DND-41 (cell line): ENCODE data around the gene RGMA.
A peak's percentile ranks its signal among the peaks of the same experiment; 100 is the strongest.

Source experiments
- ATAC-seq: fragments of 200-7000 bp; cut with Tn5 transposase; 3 replicates; pipeline ENCODE4 v1.9.1; 2021; ENCODE audit warnings: low read depth; ENCODE audit not compliant: insufficient read depth
- DNase-seq: peaks from one replicate; pipeline ENCODE4 v3.0.0-alpha.2; 2020
- H2AFZ ChIP-seq: 2 replicates; pipeline ENCODE4 v1.6.0; 2012; ENCODE audit warnings: low read depth, low read length
- H3K27ac ChIP-seq: 2 replicates; pipeline ENCODE4 v1.5.1; 2012; ENCODE audit warnings: low read length, inconsistent platforms
- H3K27me3 ChIP-seq: fragments of 200-600 bp; sonication (generic); 2 replicates; pipeline ENCODE4 v1.6.0; 2012; ENCODE audit warnings: low read length, mild to moderate bottlenecking, inconsistent platforms; ENCODE audit not compliant: insufficient read depth, poor library complexity
- H3K36me3 ChIP-seq: 2 replicates; pipeline ENCODE4 v1.5.1; 2012; ENCODE audit warnings: low read length, inconsistent platforms; ENCODE audit not compliant: insufficient read depth
- H3K4me1 ChIP-seq: 2 replicates; pipeline ENCODE4 v1.5.1; 2012; ENCODE audit warnings: mild to moderate bottlenecking, low read length; ENCODE audit not compliant: insufficient read depth
- H3K4me2 ChIP-seq: 2 replicates; pipeline ENCODE4 v1.6.0; 2012; ENCODE audit warnings: mild to moderate bottlenecking, moderate library complexity, low read length, inconsistent platforms; ENCODE audit not compliant: insufficient read depth
- H3K4me3 ChIP-seq, 2 experiments: fragments of 200-600 bp in 1 of 2; shearing (Covaris generic) in 1 of 2; 2 replicates each; pipeline ENCODE4 v1.5.1; 2012 to 2016; ENCODE audit warnings: inconsistent platforms in 2 of 2, low read length in 2 of 2, mild to moderate bottlenecking in 2 of 2, low read depth in 1 of 2, moderate library complexity in 1 of 2
- H3K79me2 ChIP-seq: 2 replicates; pipeline ENCODE4 v1.6.0; 2012; ENCODE audit warnings: low read length, inconsistent platforms; ENCODE audit not compliant: insufficient read depth
- H3K9ac ChIP-seq: 2 replicates; pipeline ENCODE4 v1.6.0; 2012; ENCODE audit warnings: low read depth, mild to moderate bottlenecking, inconsistent platforms, low read length, moderate library complexity
- H3K9me3 ChIP-seq: 2 replicates; pipeline ENCODE4 v1.5.1; 2012; ENCODE audit warnings: low read length, moderate library complexity, mild to moderate bottlenecking, inconsistent platforms; ENCODE audit not compliant: insufficient read depth, severe bottlenecking
- H4K20me1 ChIP-seq: 2 replicates; pipeline ENCODE4 v1.6.0; 2012; ENCODE audit warnings: low read length; ENCODE audit not compliant: insufficient read depth
- CTCF ChIP-seq: IDR thresholded peaks from 2 replicates; pipeline ENCODE4 v1.5.1; 2012; ENCODE audit warnings: borderline replicate concordance, low read length, moderate library complexity, mild to moderate bottlenecking; ENCODE audit not compliant: poor library complexity, severe bottlenecking; ENCODE audit errors: extremely low read depth
- EZH2 ChIP-seq: IDR thresholded peaks from 3 replicates; pipeline ENCODE4 v1.6.1; 2012; ENCODE audit warnings: borderline replicate concordance, low read depth, mild to moderate bottlenecking, moderate library complexity, low read length, inconsistent platforms; ENCODE audit not compliant: severe bottlenecking

RGMA gene

GRCh38 chr15:93060336-93061248, 28.4 kb downstream of the RGMA start:
- TF ChIP-seq EZH2 (no peak), CTCF (no peak)
- H3K27me3 ChIP-seq: no peaks in the 10 kb centered on the region
- H3K27ac ChIP-seq: peak overlapping the region; percentile 40
- ATAC-seq: no peak
- no peak overlapping the region for H3K4me3 ChIP-seq
- H3K36me3 ChIP-seq: peaks cover 22% of the 10 kb centered on the region
- H2AFZ ChIP-seq: no peak overlapping the region
- H3K4me2 ChIP-seq: peak overlapping the region; percentile 53
- peaks cover 3% of the 10 kb centered on the region; the same call in 1 of the 2 replicates for H4K20me1 ChIP-seq
- H3K4me1 ChIP-seq: peaks cover 13% of the 10 kb centered on the region
- DNase-seq: no peak
- H3K9ac ChIP-seq: no peak overlapping the region
- H3K79me2 ChIP-seq: peaks cover 24% of the 10 kb centered on the region; the same call in 1 of the 2 replicates
- no peaks in the 10 kb centered on the region for H3K9me3 ChIP-seq

GRCh38 chr15:93059442-93059841, 29.6 kb downstream of the RGMA start:
- Histone ChIP-seq H3K27ac (no peak overlapping the region), H3K9me3 (no peaks in the 10 kb centered on the region)
- no peak for ATAC-seq

GRCh38 chr15:93058904-93059427, 30.0 kb downstream of the RGMA start:
- TF ChIP-seq EZH2 (no peak), CTCF (no peak)
- Histone ChIP-seq H3K4me2 (no peak overlapping the region), H3K9me3 (no peaks in the 10 kb centered on the region), H3K79me2 (peaks cover 24% of the 10 kb centered on the region; the same call in 1 of the 2 replicates), H2AFZ (no peak overlapping the region), H3K27ac (no peak overlapping the region), H3K4me1 (peaks cover 13% of the 10 kb centered on the region), H3K27me3 (no peaks in the 10 kb centered on the region), H3K9ac (no peak overlapping the region), H4K20me1 (no peaks in the 10 kb centered on the region), H3K36me3 (peaks cover 22% of the 10 kb centered on the region), H3K4me3 (no peak overlapping the region)
- no peak for ATAC-seq
- no peak for DNase-seq

More at GRCh38 chr15:93059442-93059841, 29.6 kb downstream of the RGMA start:
- peaks cover 24% of the 10 kb centered on the region; the same call in 1 of the 2 replicates for H3K79me2 ChIP-seq
- no peak overlapping the region for H3K4me2 ChIP-seq
- no peak for TF ChIP-seq CTCF
- no peak for TF ChIP-seq EZH2
- H3K27me3 ChIP-seq: no peaks in the 10 kb centered on the region
- DNase-seq: no peak
- H2AFZ ChIP-seq: no peak overlapping the region
- H4K20me1 ChIP-seq: peaks cover 3% of the 10 kb centered on the region; the same call in 1 of the 2 replicates
- peaks cover 27% of the 10 kb centered on the region for H3K36me3 ChIP-seq
- H3K4me1 ChIP-seq: peaks cover 13% of the 10 kb centered on the region
- H3K9ac ChIP-seq: no peak overlapping the region
- H3K4me3 ChIP-seq: no peak overlapping the region
